Nephron progenitor cell (in vitro differentiated cells): ENCODE data around the gene LHFPL2.

Experiments used
- DNase-seq: peaks from one replicate; pipeline ENCODE4 v3.0.0; 2021
- H3K27ac Mint-ChIP-seq: 2 replicates; pipeline ENCODE4 v1.8.0; 2021; ENCODE audit warnings: mild to moderate bottlenecking, moderate library complexity, mixed read lengths
- H3K27me3 Mint-ChIP-seq: 2 replicates; pipeline ENCODE4 v1.8.0; 2021; ENCODE audit warnings: mild to moderate bottlenecking, low read depth, mixed read lengths; ENCODE audit not compliant: poor library complexity
- H3K36me3 Mint-ChIP-seq: 2 replicates; pipeline ENCODE4 v1.8.0; 2021; ENCODE audit warnings: low read depth, mixed read lengths
- H3K4me1 Mint-ChIP-seq: 2 replicates; pipeline ENCODE4 v1.8.0; 2021; ENCODE audit warnings: mixed read lengths
- H3K4me3 Mint-ChIP-seq: 2 replicates; pipeline ENCODE4 v1.8.0; 2021; ENCODE audit warnings: mild to moderate bottlenecking, moderate library complexity, mixed read lengths
- H3K9me3 Mint-ChIP-seq: 2 replicates; pipeline ENCODE4 v1.8.0; 2021; ENCODE audit warnings: mild to moderate bottlenecking, moderate library complexity, mixed read lengths
- TF ChIP-seq, protein P1 (sequence below): fragments of 200-600 bp; sonication (generic); IDR thresholded peaks from 2 replicates; pipeline ENCODE4 v1.5.0; 2021; ENCODE audit warnings: antibody characterized with exemption

Gene LHFPL2

DNA sequence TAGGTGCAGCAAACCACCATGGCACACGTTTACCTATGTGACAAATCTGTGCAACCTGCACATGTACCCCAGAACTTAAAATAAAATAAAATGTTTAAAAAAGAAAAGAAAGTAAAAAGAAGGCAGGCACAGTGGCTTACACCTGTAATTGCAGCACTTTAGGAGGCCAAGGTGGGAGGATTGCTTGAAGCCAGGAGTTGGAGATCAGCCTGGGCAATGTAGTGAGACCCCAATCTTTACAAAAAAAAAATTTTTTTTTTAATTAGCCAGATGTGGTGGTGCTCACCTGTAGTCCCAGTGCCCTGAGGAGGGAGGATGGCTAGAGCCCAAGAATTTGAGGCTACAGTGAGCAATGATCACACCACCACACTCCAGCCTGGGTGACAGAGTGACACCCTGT lies 12.5 kb upstream of the LHFPL2 start:
- Mint-ChIP-seq H3K27me3 (peaks cover 15% of the 10 kb centered on the region), H3K9me3 (peaks cover 9% of the 10 kb centered on the region), H3K36me3 (no peaks in the 10 kb centered on the region), H3K4me1 (peaks cover 21% of the 10 kb centered on the region), H3K27ac (no peak overlapping the region), H3K4me3 (no peak overlapping the region)
- DNase-seq = no peak
- TF ChIP-seq, protein P1, sequence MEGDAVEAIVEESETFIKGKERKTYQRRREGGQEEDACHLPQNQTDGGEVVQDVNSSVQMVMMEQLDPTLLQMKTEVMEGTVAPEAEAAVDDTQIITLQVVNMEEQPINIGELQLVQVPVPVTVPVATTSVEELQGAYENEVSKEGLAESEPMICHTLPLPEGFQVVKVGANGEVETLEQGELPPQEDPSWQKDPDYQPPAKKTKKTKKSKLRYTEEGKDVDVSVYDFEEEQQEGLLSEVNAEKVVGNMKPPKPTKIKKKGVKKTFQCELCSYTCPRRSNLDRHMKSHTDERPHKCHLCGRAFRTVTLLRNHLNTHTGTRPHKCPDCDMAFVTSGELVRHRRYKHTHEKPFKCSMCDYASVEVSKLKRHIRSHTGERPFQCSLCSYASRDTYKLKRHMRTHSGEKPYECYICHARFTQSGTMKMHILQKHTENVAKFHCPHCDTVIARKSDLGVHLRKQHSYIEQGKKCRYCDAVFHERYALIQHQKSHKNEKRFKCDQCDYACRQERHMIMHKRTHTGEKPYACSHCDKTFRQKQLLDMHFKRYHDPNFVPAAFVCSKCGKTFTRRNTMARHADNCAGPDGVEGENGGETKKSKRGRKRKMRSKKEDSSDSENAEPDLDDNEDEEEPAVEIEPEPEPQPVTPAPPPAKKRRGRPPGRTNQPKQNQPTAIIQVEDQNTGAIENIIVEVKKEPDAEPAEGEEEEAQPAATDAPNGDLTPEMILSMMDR = no peak

- H3K27me3 Mint-ChIP-seq = peaks cover 10% of the 10 kb centered on the region
Observed at GRCh38 chr5:78660401-78660800, 11.8 kb upstream of the LHFPL2 start.

DNA sequence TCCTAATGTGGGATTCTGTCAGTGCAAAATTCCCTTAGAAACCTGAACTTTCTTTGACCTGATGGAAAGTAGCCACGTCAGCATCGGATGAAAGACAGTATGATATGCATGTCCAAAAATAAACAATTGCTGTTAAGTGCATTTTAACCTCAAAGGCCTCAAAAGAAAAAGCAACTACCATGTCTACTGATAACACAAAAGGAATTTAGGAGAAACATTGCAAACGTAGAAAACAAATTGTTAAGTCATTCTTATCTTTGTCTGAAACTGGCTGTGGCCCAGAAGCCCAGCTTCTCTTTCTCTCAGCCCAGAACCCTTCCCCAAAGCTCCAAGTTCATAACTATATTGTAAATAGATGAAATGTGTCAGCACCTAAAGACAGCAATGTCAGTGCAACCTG lies 11.1 kb upstream of the LHFPL2 start:
- H3K27ac Mint-ChIP-seq = no peak overlapping the region
- peaks cover 9% of the 10 kb centered on the region for H3K9me3 Mint-ChIP-seq
- peaks cover 10% of the 10 kb centered on the region for H3K27me3 Mint-ChIP-seq
- TF ChIP-seq, protein P1 = no peak
- DNase-seq = no peak
- peaks cover 14% of the 10 kb centered on the region for H3K4me1 Mint-ChIP-seq
- H3K36me3 Mint-ChIP-seq = no peaks in the 10 kb centered on the region
- H3K4me3 Mint-ChIP-seq = no peak overlapping the region

More at GRCh38 chr5:78660401-78660800, 11.8 kb upstream of the LHFPL2 start:
- Mint-ChIP-seq H3K9me3 (peaks cover 9% of the 10 kb centered on the region), H3K27ac (no peak overlapping the region), H3K4me3 (no peak overlapping the region), H3K36me3 (no peaks in the 10 kb centered on the region), H3K4me1 (peaks cover 14% of the 10 kb centered on the region)
- no peak for DNase-seq
- TF ChIP-seq, protein P1 = no peak

DNA sequence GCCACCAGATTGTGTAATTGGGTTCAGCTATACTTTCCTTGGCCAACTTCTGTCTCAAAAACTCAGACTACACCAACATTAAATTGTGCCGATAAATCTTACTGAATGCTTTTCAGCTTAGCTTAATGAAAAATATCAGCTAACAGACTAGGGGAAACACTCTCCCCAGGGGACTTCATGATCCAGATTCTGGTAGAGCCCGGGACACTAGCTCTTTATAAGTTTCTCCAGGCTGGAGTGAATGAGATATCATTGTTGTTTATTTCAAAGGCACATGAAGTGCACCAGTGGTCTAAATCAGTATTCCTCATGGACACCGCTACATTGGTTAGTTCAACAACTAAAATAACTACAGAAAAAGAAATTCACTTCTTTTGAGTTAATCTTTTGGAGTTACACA lies 10.5 kb upstream of the LHFPL2 start:
- Mint-ChIP-seq H3K9me3 (peaks cover 9% of the 10 kb centered on the region), H3K36me3 (no peaks in the 10 kb centered on the region), H3K27me3 (peaks cover 10% of the 10 kb centered on the region), H3K4me1 (peaks cover 15% of the 10 kb centered on the region), H3K4me3 (no peak overlapping the region), H3K27ac (no peak overlapping the region)
- TF ChIP-seq, protein P1 = no peak
- DNase-seq = no peak

- TF ChIP-seq, protein P1 = no peak
- Mint-ChIP-seq H3K27me3 (peaks cover 10% of the 10 kb centered on the region), H3K9me3 (peaks cover 9% of the 10 kb centered on the region), H3K36me3 (no peaks in the 10 kb centered on the region), H3K27ac (no peak overlapping the region), H3K4me3 (no peak overlapping the region), H3K4me1 (peaks cover 22% of the 10 kb centered on the region)
- DNase-seq = no peak
Observed at GRCh38 chr5:78657201-78657600, 8.6 kb upstream of the LHFPL2 start.

DNA sequence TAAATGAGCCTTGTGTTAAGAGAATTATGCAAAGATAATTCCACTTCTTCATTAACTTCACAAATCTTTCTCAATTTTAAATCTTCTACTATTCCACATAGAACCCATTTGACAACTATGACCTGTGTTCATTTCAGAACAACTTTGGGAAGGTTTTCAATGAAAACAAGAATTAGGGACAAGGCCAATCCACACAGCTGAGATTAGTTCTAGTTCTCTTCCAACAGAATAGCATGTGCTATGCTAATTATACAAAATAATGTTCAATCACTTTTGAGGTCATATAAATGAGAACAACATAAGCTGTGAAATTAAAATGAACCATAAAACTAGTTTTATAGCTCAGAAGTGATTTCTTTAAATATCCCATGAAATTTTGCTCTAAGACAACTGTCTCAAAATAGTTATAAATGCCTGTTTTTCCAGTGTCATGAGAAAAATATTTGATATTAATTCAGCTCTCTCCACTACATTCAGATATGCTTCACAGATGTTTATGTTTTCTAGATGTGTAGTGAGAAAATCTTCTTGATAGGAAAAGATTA lies 7.2 kb upstream of the LHFPL2 start:
- Mint-ChIP-seq H3K36me3 (no peaks in the 10 kb centered on the region), H3K9me3 (peaks cover 9% of the 10 kb centered on the region), H3K4me1 (peaks cover 22% of the 10 kb centered on the region), H3K4me3 (no peak overlapping the region), H3K27ac (no peak overlapping the region), H3K27me3 (peaks cover 6% of the 10 kb centered on the region)
- DNase-seq = no peak
- TF ChIP-seq, protein P1 = no peak
